Ishikawa (cell line): ENCODE data around the gene MITF.

Experiments
- CEBPB ChIP-seq: IDR thresholded peaks from 2 replicates; pipeline ENCODE4 v1.6.1; 2012
- CREB1 ChIP-seq: IDR thresholded peaks from 2 replicates; pipeline ENCODE4 v1.6.1; 2012; ENCODE audit warnings: low read depth
- EGR1 ChIP-seq: IDR thresholded peaks from 2 replicates; pipeline ENCODE4 v1.6.1; 2012
- EP300 ChIP-seq: IDR thresholded peaks from 2 replicates; pipeline ENCODE4 v1.6.1; 2012; ENCODE audit warnings: borderline replicate concordance
- FOXM1 ChIP-seq: IDR thresholded peaks from 2 replicates; pipeline ENCODE4 v1.6.1; 2012; ENCODE audit warnings: low read depth, borderline replicate concordance
- MAX ChIP-seq: IDR thresholded peaks from 2 replicates; pipeline ENCODE4 v1.6.1; 2012
- NFIC ChIP-seq: IDR thresholded peaks from 2 replicates; pipeline ENCODE4 v1.6.1; 2012
- RAD21 ChIP-seq: IDR thresholded peaks from 2 replicates; pipeline ENCODE4 v1.6.1; 2012; ENCODE audit warnings: low read depth
- REST ChIP-seq: IDR thresholded peaks from 2 replicates; pipeline ENCODE4 v1.6.1; 2012; ENCODE audit warnings: low read depth, mild to moderate bottlenecking
- TAF1 ChIP-seq: IDR thresholded peaks from 2 replicates; pipeline ENCODE4 v1.6.1; 2012; ENCODE audit warnings: low read depth, mild to moderate bottlenecking
- TCF12 ChIP-seq: IDR thresholded peaks from 2 replicates; pipeline ENCODE4 v1.6.1; 2012; ENCODE audit warnings: low read depth
- TEAD4 ChIP-seq: IDR thresholded peaks from 2 replicates; pipeline ENCODE4 v1.6.1; 2012
- USF1 ChIP-seq: IDR thresholded peaks from 2 replicates; pipeline ENCODE4 v1.6.1; 2012
- YY1 ChIP-seq: IDR thresholded peaks from 2 replicates; pipeline ENCODE4 v1.6.1; 2012; ENCODE audit warnings: low read depth
- ZBTB7A ChIP-seq: IDR thresholded peaks from 2 replicates; pipeline ENCODE4 v1.6.1; 2012; ENCODE audit warnings: low read depth

Gene MITF

GRCh38 chr3:69890084-69890483, 150.8 kb downstream of the MITF start:
- TF ChIP-seq MAX, result no peak
- TF ChIP-seq USF1, result no peak
- TF ChIP-seq FOXM1, result no peak
- no peak for TF ChIP-seq TCF12
- TF ChIP-seq ZBTB7A, result no peak

- TF ChIP-seq FOXM1 (no peak), RAD21 (no peak), EP300 (no peak), TEAD4 (no peak)
Observed at GRCh38 chr3:69890691-69891090, 151.4 kb downstream of the MITF start.

- TF ChIP-seq TEAD4 (no peak), TCF12 (no peak), CEBPB (no peak), REST (no peak), USF1 (no peak), ZBTB7A (no peak)
Observed at GRCh38 chr3:69892706-69893105, 153.4 kb downstream of the MITF start.

- TF ChIP-seq EGR1 (no peak), YY1 (no peak), TEAD4 (no peak), FOXM1 (no peak), RAD21 (no peak), ZBTB7A (no peak), TCF12 (no peak), USF1 (no peak), MAX (no peak), TAF1 (no peak), CEBPB (no peak), CREB1 (no peak), NFIC (no peak), EP300 (no peak), REST (no peak)
Observed at GRCh38 chr3:69893274-69893673, 154.0 kb downstream of the MITF start.

- no peak for TF ChIP-seq TAF1
- no peak for TF ChIP-seq USF1
- no peak for TF ChIP-seq YY1
- no peak for TF ChIP-seq EGR1
- no peak for TF ChIP-seq ZBTB7A
- TF ChIP-seq RAD21, result no peak
- TF ChIP-seq NFIC, result no peak
- no peak for TF ChIP-seq EP300
- no peak for TF ChIP-seq CEBPB
- no peak for TF ChIP-seq TEAD4
- no peak for TF ChIP-seq MAX
- no peak for TF ChIP-seq REST
- TF ChIP-seq FOXM1, result no peak
- TF ChIP-seq CREB1, result no peak
- no peak for TF ChIP-seq TCF12
Observed at GRCh38 chr3:69896095-69896494, 156.8 kb downstream of the MITF start.
